HEK293 (cell line): ENCODE data around the gene ELMO1.

Experiments used
- CTCF ChIA-PET: fragments of 350-600 bp; formaldehyde crosslinking; extraction: SDS; loops from one replicate; lab custom pipeline; 2021; ENCODE audit warnings: antibody characterized with exemption; lab: Yijun Ruan, JAX
- POLR2A ChIA-PET: fragments of 300-600 bp; formaldehyde crosslinking; extraction: SDS; loops from one replicate; lab custom pipeline; 2020; ENCODE audit warnings: antibody characterized with exemption, inconsistent platforms; lab: Yijun Ruan, JAX
- H3K27ac ChIP-seq: fragments of 200-500 bp; sonication (Bioruptor generic); 2 replicates; pipeline ENCODE4 v1.5.1; 2014; ENCODE audit warnings: low read depth, low read length, control low read depth, inconsistent platforms; ENCODE audit errors: extremely low read depth
- H3K36me3 ChIP-seq, 2 experiments: fragments of 200-500 bp in 1 of 2; sonication (Bioruptor generic) in 1 of 2; 1 replicate in 1 of 2; 2 replicates in 1 of 2; pipeline ENCODE4 v1.5.1; 2014 to 2017; ENCODE audit warnings: inconsistent platforms in 2 of 2, low read length in 2 of 2; ENCODE audit not compliant: control insufficient read depth in 2 of 2, insufficient read depth in 1 of 2
- H3K4me1 ChIP-seq: fragments of 200-500 bp; sonication (Bioruptor generic); 2 replicates; pipeline ENCODE4 v1.5.1; 2014; ENCODE audit warnings: mild to moderate bottlenecking, low read length, inconsistent platforms; ENCODE audit not compliant: control insufficient read depth, insufficient read depth
- H3K4me3 ChIP-seq: 2 replicates; pipeline ENCODE4 v1.5.1; 2011; ENCODE audit warnings: low read depth, mild to moderate bottlenecking, control low read depth, low read length, moderate library complexity
- H3K9me3 ChIP-seq: fragments of 200-500 bp; sonication (Bioruptor generic); 2 replicates; pipeline ENCODE4 v1.5.1; 2014; ENCODE audit warnings: low read depth, low read length, inconsistent platforms; ENCODE audit not compliant: control insufficient read depth, insufficient read depth
- KLF17 ChIP-seq: fragments of 450-650 bp; formaldehyde crosslinking; IDR thresholded peaks from 2 replicates; pipeline ENCODE4 v1.5.1; 2016; ENCODE audit warnings: missing biosample characterization, missing genetic modification characterization
- KLF9 ChIP-seq: fragments of 450-650 bp; formaldehyde crosslinking; IDR thresholded peaks from 2 replicates; pipeline ENCODE4 v1.5.1; 2016; ENCODE audit warnings: missing biosample characterization, missing genetic modification characterization, low read depth
- PRDM10 ChIP-seq: fragments of 450-650 bp; formaldehyde crosslinking; IDR thresholded peaks from 2 replicates; pipeline ENCODE4 v1.5.1; 2016; ENCODE audit warnings: missing biosample characterization, missing genetic modification characterization
- SALL2 ChIP-seq: fragments of 450-650 bp; formaldehyde crosslinking; IDR thresholded peaks from 2 replicates; pipeline ENCODE4 v1.5.0; 2017; ENCODE audit warnings: missing biosample characterization, mild to moderate bottlenecking, missing genetic modification characterization, borderline replicate concordance
- TCF7L2 ChIP-seq: IDR thresholded peaks from 2 replicates; pipeline ENCODE4 v1.6.1; 2011; ENCODE audit warnings: low read depth, mild to moderate bottlenecking, inconsistent platforms, low read length, moderate library complexity, borderline replicate concordance
- ZBTB20 ChIP-seq: fragments of 450-650 bp; formaldehyde crosslinking; IDR thresholded peaks from 2 replicates; pipeline ENCODE4 v1.5.1; 2016; ENCODE audit warnings: missing biosample characterization, missing genetic modification characterization
- ZBTB8A ChIP-seq: fragments of 450-650 bp; formaldehyde crosslinking; IDR thresholded peaks from 2 replicates; pipeline ENCODE4 v1.5.1; 2016; ENCODE audit warnings: missing biosample characterization, missing genetic modification characterization
- ZFP3 ChIP-seq: fragments of 450-650 bp; formaldehyde crosslinking; IDR thresholded peaks from 2 replicates; pipeline ENCODE4 v1.5.1; 2016; ENCODE audit warnings: low read depth, missing biosample characterization, missing genetic modification characterization
- ZFP41 ChIP-seq: fragments of 450-650 bp; formaldehyde crosslinking; IDR thresholded peaks from 2 replicates; pipeline ENCODE4 v1.5.1; 2016; ENCODE audit warnings: missing biosample characterization, missing genetic modification characterization, borderline replicate concordance
- ZNF184 ChIP-seq: fragments of 450-650 bp; IDR thresholded peaks from 2 replicates; pipeline ENCODE4 v1.5.1; 2018; ENCODE audit warnings: missing biosample characterization, mild to moderate bottlenecking, missing genetic modification characterization
- ZNF221 ChIP-seq: fragments of 450-650 bp; formaldehyde crosslinking; IDR thresholded peaks from 2 replicates; pipeline ENCODE4 v1.5.1; 2017; ENCODE audit warnings: missing biosample characterization, missing genetic modification characterization, borderline replicate concordance
- ZNF280C ChIP-seq: fragments of 450-650 bp; formaldehyde crosslinking; IDR thresholded peaks from 2 replicates; pipeline ENCODE4 v1.5.1; 2016; ENCODE audit warnings: missing biosample characterization, missing genetic modification characterization
- ZNF302 ChIP-seq: fragments of 450-650 bp; formaldehyde crosslinking; IDR thresholded peaks from 2 replicates; pipeline ENCODE4 v1.5.1; 2016; ENCODE audit warnings: missing biosample characterization, missing genetic modification characterization, low read depth
- ZNF366 ChIP-seq: fragments of 450-650 bp; formaldehyde crosslinking; conservative IDR thresholded peaks from 2 replicates; pipeline ENCODE4 v1.5.1; 2016; ENCODE audit warnings: missing biosample characterization, missing genetic modification characterization
- ZNF404 ChIP-seq: fragments of 450-650 bp; formaldehyde crosslinking; IDR thresholded peaks from 2 replicates; pipeline ENCODE4 v1.5.1; 2017; ENCODE audit warnings: missing biosample characterization, missing genetic modification characterization
- ZNF747 ChIP-seq: fragments of 450-650 bp; formaldehyde crosslinking; IDR thresholded peaks from 2 replicates; pipeline ENCODE4 v1.5.1; 2016; ENCODE audit warnings: missing biosample characterization, missing genetic modification characterization
- ZNF791 ChIP-seq: fragments of 450-650 bp; formaldehyde crosslinking; IDR thresholded peaks from 2 replicates; pipeline ENCODE4 v1.5.1; 2016; ENCODE audit warnings: missing biosample characterization, missing genetic modification characterization
- TF ChIP-seq, protein P1 (sequence below): fragments of 450-650 bp; formaldehyde crosslinking; IDR thresholded peaks from 2 replicates; pipeline ENCODE4 v1.5.0; 2017; ENCODE audit warnings: missing biosample characterization, missing genetic modification characterization, borderline replicate concordance

ELMO1 gene

DNA sequence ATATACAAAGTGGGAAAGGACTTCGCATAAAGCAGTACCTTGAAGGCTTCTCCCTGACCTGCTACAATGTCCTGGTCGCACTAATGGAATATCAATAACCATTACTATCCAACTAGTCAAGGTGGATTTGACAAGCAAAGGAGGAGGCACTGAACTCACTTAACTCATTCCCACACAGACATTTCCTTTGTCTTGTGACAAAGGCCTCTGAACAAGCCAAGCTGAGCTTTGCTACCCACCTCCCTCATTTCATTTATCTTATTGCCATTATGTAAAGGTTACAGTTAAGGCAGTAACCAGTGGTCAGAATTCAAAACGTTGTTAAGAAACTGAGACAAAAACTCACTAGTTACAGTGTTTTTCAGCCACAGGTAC, 7.3 kb downstream of the ELMO1 start:
- CTCF ChIA-PET, result interaction anchor here (0.6 kb wide), 1 partner anchor 52 kb away, joined by 3 read pairs; no protein-coding TSS in a partner anchor
- POLR2A ChIA-PET, result no interaction called here
- no peaks in the 10 kb centered on the region for H3K4me1 ChIP-seq
- no peaks in the 10 kb centered on the region for H3K9me3 ChIP-seq
- no peaks in the 10 kb centered on the region for H3K36me3 ChIP-seq
- H3K4me3 ChIP-seq, result no peak overlapping the region
- TF ChIP-seq ZNF280C (tag by site-specific recombination), result no peak
- TF ChIP-seq KLF9 (tag by site-specific recombination), result no peak
- H3K27ac ChIP-seq, result no peak overlapping the region

- H3K27ac ChIP-seq, result no peak overlapping the region
- CTCF ChIA-PET, result interaction anchor here (0.6 kb wide), 2 partner anchors 53 to 289 kb away, joined by 3 to 4 read pairs; no protein-coding TSS in a partner anchor
- no peak overlapping the region for H3K4me3 ChIP-seq
Measured at GRCh38 chr7:37440738-37441385, 7.8 kb downstream of the ELMO1 start.

DNA sequence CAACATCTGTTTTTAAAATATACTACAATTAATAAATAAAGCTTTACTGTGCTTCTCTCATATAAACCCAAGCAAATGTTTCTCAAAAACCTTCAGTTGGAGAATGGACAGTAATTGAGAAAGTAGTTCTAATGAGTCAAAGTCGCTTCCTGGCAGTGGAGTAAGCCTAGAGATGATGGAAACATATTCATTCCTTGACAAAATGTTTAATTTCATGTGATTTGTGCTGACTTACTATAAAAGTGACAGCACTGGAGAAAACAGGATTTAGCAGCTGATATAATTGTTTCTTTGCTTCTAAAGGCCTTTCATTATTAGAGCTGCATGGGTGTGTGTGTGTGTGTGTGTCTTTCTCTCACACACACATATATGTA, 9.0 kb downstream of the ELMO1 start:
- no peaks in the 10 kb centered on the region for H3K36me3 ChIP-seq
- POLR2A ChIA-PET, result no interaction called here
- H3K4me1 ChIP-seq, result no peaks in the 10 kb centered on the region
- no peak overlapping the region for H3K27ac ChIP-seq
- no peaks in the 10 kb centered on the region for H3K9me3 ChIP-seq
- CTCF ChIA-PET, result interaction anchor here (0.6 to 1.1 kb wide), 3 partner anchors 10 to 424 kb away, joined by 3 to 4 read pairs (median 4); no protein-coding TSS in a partner anchor
- no peak overlapping the region for H3K4me3 ChIP-seq
- TF ChIP-seq KLF17 (tag by site-specific recombination) (no peak), ZNF404 (tag by site-specific recombination) (no peak), ZBTB8A (no peak), ZNF302 (tag by site-specific recombination) (no peak), ZFP3 (tag by site-specific recombination) (no peak), ZNF184 (no peak), ZNF791 (tag by site-specific recombination) (no peak), ZFP41 (tag by site-specific recombination) (no peak), SALL2 (no peak), ZBTB20 (no peak)
- TF ChIP-seq, protein P1, sequence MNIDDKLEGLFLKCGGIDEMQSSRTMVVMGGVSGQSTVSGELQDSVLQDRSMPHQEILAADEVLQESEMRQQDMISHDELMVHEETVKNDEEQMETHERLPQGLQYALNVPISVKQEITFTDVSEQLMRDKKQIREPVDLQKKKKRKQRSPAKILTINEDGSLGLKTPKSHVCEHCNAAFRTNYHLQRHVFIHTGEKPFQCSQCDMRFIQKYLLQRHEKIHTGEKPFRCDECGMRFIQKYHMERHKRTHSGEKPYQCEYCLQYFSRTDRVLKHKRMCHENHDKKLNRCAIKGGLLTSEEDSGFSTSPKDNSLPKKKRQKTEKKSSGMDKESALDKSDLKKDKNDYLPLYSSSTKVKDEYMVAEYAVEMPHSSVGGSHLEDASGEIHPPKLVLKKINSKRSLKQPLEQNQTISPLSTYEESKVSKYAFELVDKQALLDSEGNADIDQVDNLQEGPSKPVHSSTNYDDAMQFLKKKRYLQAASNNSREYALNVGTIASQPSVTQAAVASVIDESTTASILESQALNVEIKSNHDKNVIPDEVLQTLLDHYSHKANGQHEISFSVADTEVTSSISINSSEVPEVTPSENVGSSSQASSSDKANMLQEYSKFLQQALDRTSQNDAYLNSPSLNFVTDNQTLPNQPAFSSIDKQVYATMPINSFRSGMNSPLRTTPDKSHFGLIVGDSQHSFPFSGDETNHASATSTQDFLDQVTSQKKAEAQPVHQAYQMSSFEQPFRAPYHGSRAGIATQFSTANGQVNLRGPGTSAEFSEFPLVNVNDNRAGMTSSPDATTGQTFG (tag by site-specific recombination), result no peak

More at GRCh38 chr7:37440738-37441385, 7.8 kb downstream of the ELMO1 start:
- POLR2A ChIA-PET, result interaction anchor here (0.6 kb wide), 1 partner anchor 292 kb away, joined by 3 read pairs; no protein-coding TSS in a partner anchor
- H3K4me1 ChIP-seq, result no peaks in the 10 kb centered on the region
- H3K36me3 ChIP-seq, result no peaks in the 10 kb centered on the region
- TF ChIP-seq ZNF366 (tag by site-specific recombination) (no peak), TCF7L2 (no peak), ZNF747 (no peak), ZNF221 (tag by site-specific recombination) (no peak), PRDM10 (tag by site-specific recombination) (0 out of 2 replicates have a peak, but pooled peaks have one; percentile 41)
- no peaks in the 10 kb centered on the region for H3K9me3 ChIP-seq
